KOPT-K1 (cell line): ENCODE measurements around the gene DLG2.
"Not testable (repeated sequence)": the region's sequence is repeated elsewhere in the genome, so short reads cannot be mapped to it uniquely, and the experiment has no call there.

Source experiments
- H3K27ac ChIP-seq: fragments of 200-600 bp; sonication (generic); 2 replicates; pipeline ENCODE4 v1.5.1; 2016; ENCODE audit warnings: antibody characterized with exemption, mild to moderate bottlenecking, low read depth, low read length; ENCODE audit not compliant: poor library complexity, severe bottlenecking
- H3K36me3 ChIP-seq: fragments of 200-600 bp; sonication (generic); 2 replicates; pipeline ENCODE4 v1.5.1; 2017; ENCODE audit warnings: antibody characterized with exemption, mild to moderate bottlenecking, low read length, moderate library complexity; ENCODE audit not compliant: insufficient read depth
- H3K9me3 ChIP-seq: fragments of 200-600 bp; sonication (generic); 2 replicates; pipeline ENCODE4 v1.5.1; 2017; ENCODE audit warnings: antibody characterized with exemption, low read length, mild to moderate bottlenecking; ENCODE audit not compliant: insufficient read depth, poor library complexity, severe bottlenecking

DLG2 gene

DNA sequence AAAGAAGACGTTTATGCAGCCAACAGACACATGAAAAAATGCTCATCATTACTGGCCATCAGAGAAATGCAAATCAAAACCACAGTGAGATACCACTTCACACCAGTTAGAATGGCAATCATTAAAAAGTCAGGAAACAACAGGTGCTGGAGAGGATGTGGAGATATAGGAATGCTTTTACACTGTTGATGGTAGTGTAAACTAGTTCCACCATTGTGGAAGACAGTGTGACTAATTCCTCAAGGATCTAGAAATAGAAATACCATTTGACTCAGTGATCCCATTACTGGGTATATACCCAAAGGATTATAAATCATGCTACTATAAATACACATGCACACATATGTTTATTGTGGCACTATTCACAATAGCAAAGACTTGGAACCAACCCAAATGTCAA, 786.9 kb downstream of the DLG2 start:
- not testable (repeated sequence) for H3K27ac ChIP-seq, H3K9me3 ChIP-seq, H3K36me3 ChIP-seq

- H3K9me3 ChIP-seq: no peaks in the 10 kb centered on the region
- H3K36me3 ChIP-seq: no peaks in the 10 kb centered on the region
Observed at GRCh38 chr11:84837402-84838069, 789.6 kb downstream of the DLG2 start.

GRCh38 chr11:84836371-84836770, 790.8 kb downstream of the DLG2 start:
- Histone ChIP-seq H3K9me3 (no peaks in the 10 kb centered on the region), H3K36me3 (no peaks in the 10 kb centered on the region), H3K27ac (no peak overlapping the region)

More at GRCh38 chr11:84837402-84838069, 789.6 kb downstream of the DLG2 start:
- no peak overlapping the region for H3K27ac ChIP-seq

- H3K27ac ChIP-seq: no peak overlapping the region
- H3K9me3 ChIP-seq: no peaks in the 10 kb centered on the region
- no peaks in the 10 kb centered on the region for H3K36me3 ChIP-seq
Observed at GRCh38 chr11:84833488-84834088, 793.6 kb downstream of the DLG2 start.

DNA sequence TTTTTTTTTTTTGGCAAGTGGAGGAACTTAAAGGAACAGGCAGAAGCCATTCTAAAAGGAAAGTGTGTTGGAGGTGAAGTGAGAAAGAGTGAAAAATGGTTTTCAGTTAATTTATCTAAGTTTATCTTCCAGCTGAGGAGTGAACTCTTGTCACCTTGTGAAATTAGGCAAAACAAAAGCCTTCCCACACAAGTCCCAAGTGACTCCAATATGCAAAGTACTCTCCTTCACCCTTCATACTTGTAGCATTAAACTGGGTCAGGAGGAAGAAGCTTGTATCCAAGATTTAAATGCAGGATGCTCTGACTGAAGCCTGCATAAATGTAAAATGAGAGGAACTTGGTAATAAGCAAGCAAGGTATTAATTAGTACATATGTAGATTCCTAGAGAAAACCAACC, 796.8 kb downstream of the DLG2 start:
- Histone ChIP-seq H3K9me3 (no peaks in the 10 kb centered on the region), H3K27ac (no peak overlapping the region), H3K36me3 (no peaks in the 10 kb centered on the region)

- H3K36me3 ChIP-seq: no peaks in the 10 kb centered on the region
- no peaks in the 10 kb centered on the region for H3K9me3 ChIP-seq
- H3K27ac ChIP-seq: no peak overlapping the region
Observed at GRCh38 chr11:84829162-84829561, 798.0 kb downstream of the DLG2 start.

- no peaks in the 10 kb centered on the region for H3K9me3 ChIP-seq
- no peak overlapping the region for H3K27ac ChIP-seq
- H3K36me3 ChIP-seq: no peaks in the 10 kb centered on the region
Observed at GRCh38 chr11:84828616-84829015, 798.5 kb downstream of the DLG2 start.

- Histone ChIP-seq H3K27ac (no peak overlapping the region), H3K9me3 (no peaks in the 10 kb centered on the region), H3K36me3 (no peaks in the 10 kb centered on the region)
Observed at GRCh38 chr11:84825106-84825660, 802.0 kb downstream of the DLG2 start.

DNA sequence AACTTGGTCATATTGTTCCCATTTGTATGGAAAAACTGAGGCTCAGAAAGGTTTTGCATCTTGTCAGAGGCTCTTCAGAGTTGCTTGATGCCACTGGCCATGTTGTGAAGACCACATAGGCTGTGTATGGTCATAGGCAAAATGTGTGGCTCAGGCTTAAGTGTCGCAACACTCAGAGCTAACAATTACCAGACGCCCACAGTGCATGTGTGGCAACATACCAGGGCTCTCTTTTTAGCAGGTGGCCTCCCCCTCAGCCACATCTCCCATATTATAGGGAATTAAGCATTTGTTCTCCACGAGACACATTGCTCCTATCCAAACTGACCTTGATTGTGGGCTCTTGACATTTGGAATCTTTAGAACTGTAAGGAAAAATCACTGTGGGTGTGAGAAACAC, 802.5 kb downstream of the DLG2 start:
- H3K27ac ChIP-seq: no peak overlapping the region
- no peaks in the 10 kb centered on the region for H3K36me3 ChIP-seq
- no peaks in the 10 kb centered on the region for H3K9me3 ChIP-seq

GRCh38 chr11:84819537-84819936, 807.6 kb downstream of the DLG2 start:
- H3K36me3 ChIP-seq: no peaks in the 10 kb centered on the region
- H3K9me3 ChIP-seq: no peaks in the 10 kb centered on the region
- H3K27ac ChIP-seq: no peak overlapping the region

GRCh38 chr11:84819128-84819527, 808.0 kb downstream of the DLG2 start:
- no peaks in the 10 kb centered on the region for H3K36me3 ChIP-seq
- no peaks in the 10 kb centered on the region for H3K9me3 ChIP-seq
- no peak overlapping the region for H3K27ac ChIP-seq

DNA sequence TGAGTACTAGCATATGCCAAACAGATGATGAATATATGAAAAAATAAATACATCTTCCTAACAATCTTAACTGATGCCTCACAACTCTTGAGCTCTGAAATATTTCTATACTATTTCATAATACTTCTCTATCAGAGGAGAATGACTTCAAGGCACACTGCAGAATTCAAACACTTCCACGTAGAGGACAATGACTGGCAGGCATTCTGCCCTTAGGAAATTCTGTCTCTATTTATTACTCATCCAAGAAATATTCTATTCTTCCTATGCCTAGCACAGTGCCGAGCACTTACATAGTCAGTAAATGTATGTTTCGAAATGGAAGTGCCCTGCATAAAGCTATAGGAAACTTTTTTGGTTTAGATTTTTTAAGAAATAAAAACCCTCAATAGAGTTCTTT, 809.1 kb downstream of the DLG2 start:
- Histone ChIP-seq H3K9me3 (no peaks in the 10 kb centered on the region), H3K27ac (no peak overlapping the region), H3K36me3 (no peaks in the 10 kb centered on the region)

DNA sequence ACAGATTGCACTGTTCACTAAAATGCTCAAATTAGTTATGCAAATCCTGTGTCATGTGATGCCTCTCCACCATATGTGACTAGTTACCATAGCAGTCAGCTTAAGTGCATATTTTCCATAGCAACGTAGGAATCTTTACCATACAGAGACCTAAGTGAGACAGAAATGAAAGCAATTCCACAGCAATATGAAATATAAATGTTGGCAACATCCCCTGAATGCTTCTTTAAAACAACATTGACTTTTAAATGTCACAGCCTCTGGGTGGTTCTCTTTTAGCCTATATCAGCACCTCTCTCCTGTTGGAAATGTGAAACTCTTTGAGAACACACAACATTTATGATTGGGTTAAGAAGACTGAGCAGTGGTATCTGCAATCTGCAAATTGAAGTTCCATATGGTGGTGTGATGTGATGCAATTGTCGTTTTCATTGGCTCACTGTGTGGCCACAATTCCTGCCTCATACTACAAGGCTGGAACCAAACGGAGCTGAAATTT, 814.6 kb downstream of the DLG2 start:
- no peaks in the 10 kb centered on the region for H3K36me3 ChIP-seq
- no peaks in the 10 kb centered on the region for H3K9me3 ChIP-seq
- H3K27ac ChIP-seq: no peak overlapping the region

DNA sequence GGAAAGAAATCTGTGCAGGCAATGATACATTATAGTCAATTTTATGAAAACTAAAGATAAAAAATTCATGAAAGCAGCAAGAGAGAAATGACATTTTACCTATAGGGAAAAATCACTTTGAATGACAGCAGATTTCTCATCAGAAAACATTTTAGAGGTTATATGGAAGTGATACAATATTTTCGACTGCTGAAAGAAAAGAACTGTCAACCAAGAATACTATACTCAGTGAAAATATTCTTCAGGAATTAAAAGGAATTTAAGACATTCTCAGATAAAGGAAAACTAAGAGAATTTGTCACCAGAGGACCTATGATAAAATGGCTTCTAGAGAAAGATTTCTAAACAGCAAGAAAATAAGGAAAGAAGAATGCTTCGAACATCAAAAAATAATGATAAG, 820.8 kb downstream of the DLG2 start:
- Histone ChIP-seq H3K36me3 (no peaks in the 10 kb centered on the region), H3K9me3 (no peaks in the 10 kb centered on the region)

DNA sequence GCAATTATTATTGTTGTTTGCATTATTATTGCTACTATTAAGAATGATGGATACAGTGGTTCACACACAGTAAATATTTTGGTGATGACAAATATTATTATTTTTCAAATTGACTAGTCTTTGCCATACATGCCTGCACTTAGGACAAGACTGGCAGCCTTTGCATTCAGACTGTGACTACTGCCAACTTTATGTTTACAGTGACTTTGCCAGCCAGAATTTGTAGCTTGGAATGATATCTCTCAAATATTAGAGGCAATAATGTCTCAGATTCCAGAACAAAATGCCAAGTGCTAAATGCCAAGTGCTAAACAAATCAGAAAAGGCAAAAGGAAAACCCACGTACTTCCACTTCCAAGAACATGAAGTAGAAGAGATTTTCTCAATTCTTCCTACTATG, 823.1 kb downstream of the DLG2 start:
- no peak overlapping the region for H3K27ac ChIP-seq
- H3K36me3 ChIP-seq: no peaks in the 10 kb centered on the region
- no peaks in the 10 kb centered on the region for H3K9me3 ChIP-seq

More for the DNA sequence above, 820.8 kb downstream of the DLG2 start:
- no peak overlapping the region for H3K27ac ChIP-seq
